SU-DHL-6 (cell line): ENCODE measurements around the gene ERMP1.

Experiments used
- EZH2phosphoT487 ChIP-seq: fragments of 200-600 bp; sonication (generic), shearing (Covaris generic); conservative IDR thresholded peaks from 2 replicates; pipeline ENCODE4 v1.6.1; 2018; ENCODE audit warnings: mild to moderate bottlenecking, antibody characterized with exemption, low read length, moderate library complexity, mixed read lengths
- TF ChIP-seq, protein P1 (sequence below): fragments of 200-600 bp; sonication (generic); IDR thresholded peaks from one replicate; pipeline ENCODE4 v1.5.1; 2017; ENCODE audit warnings: antibody characterized with exemption, mild to moderate bottlenecking, low read length, moderate library complexity; ENCODE audit not compliant: insufficient read depth, poor library complexity, severe bottlenecking

DNA sequence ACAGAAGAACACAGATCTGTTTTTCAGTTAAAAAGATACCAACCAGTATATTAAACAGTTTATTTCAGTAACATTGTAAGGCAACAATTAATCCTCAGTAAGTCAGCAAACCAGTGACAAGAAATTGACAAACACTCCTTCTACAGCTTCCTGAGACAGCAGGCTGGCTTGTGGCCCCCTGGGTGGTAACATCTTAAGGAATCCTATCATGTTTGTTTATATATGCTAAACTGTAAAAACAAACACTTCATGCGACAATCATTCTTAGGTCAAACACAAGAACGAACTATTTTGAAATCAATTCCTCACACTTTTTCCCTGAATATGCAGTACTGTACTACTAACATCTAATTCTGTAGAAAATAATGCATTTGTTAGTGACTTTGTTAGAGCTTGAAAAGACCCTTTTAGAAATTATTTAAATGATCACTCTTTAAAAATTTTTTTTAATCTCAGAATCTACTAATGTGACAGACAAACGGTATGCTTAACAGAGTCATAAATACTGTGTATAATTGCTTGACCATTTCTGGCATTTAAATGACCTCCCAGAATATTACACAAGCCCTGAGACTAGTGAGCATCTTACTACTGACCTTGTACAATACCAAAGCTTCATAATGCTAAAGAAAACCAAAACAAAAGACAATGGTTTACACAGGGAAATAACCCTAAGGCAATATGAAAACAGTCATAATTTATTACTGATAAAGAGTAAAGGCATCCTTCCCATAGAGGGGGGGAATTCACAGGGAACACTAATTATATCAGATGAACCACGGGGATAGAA, 48.2 kb downstream of the ERMP1 start:
- TF ChIP-seq, protein P1, sequence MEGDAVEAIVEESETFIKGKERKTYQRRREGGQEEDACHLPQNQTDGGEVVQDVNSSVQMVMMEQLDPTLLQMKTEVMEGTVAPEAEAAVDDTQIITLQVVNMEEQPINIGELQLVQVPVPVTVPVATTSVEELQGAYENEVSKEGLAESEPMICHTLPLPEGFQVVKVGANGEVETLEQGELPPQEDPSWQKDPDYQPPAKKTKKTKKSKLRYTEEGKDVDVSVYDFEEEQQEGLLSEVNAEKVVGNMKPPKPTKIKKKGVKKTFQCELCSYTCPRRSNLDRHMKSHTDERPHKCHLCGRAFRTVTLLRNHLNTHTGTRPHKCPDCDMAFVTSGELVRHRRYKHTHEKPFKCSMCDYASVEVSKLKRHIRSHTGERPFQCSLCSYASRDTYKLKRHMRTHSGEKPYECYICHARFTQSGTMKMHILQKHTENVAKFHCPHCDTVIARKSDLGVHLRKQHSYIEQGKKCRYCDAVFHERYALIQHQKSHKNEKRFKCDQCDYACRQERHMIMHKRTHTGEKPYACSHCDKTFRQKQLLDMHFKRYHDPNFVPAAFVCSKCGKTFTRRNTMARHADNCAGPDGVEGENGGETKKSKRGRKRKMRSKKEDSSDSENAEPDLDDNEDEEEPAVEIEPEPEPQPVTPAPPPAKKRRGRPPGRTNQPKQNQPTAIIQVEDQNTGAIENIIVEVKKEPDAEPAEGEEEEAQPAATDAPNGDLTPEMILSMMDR = no peak
- TF ChIP-seq EZH2phosphoT487 = no peak
